HG02884 (cell line): Measurements from ENCODE around the gene NQO2.
"Not testable (repeated sequence)": the region's sequence is repeated elsewhere in the genome, so short reads cannot be mapped to it uniquely, and the experiment has no call there.

Experiments used
- ATAC-seq: cut with Tn5 transposase; IDR thresholded peaks from one replicate; pipeline ENCODE4 v1.9.1; 2021; ENCODE audit warnings: mild to moderate bottlenecking, moderate library complexity; ENCODE audit not compliant: unreplicated experiment

NQO2 gene

GRCh38 chr6:2988426-2989331, 11.0 kb upstream of the NQO2 start:
- ATAC-seq: peak; percentile 50

GRCh38 chr6:2989332-2990247, 10.1 kb upstream of the NQO2 start:
- peak; percentile 60 for ATAC-seq

GRCh38 chr6:2990248-2990931, 9.3 kb upstream of the NQO2 start:
- no peak for ATAC-seq

- no peak for ATAC-seq
These were observed 8.7 kb upstream of the NQO2 start for GRCh38 chr6:2990932-2991506.

- no peak for ATAC-seq
These were observed 7.2 kb upstream of the NQO2 start for GRCh38 chr6:2992330-2992979.

GRCh38 chr6:2993755-2994317, 5.9 kb upstream of the NQO2 start:
- no peak for ATAC-seq

GRCh38 chr6:2998249-2998997, 1.3 kb upstream of the NQO2 start:
- not testable (repeated sequence) for ATAC-seq

GRCh38 chr6:2998998-2999617, 586 bp upstream of the NQO2 start:
- ATAC-seq: peak; percentile 28

GRCh38 chr6:3001146-3001772, 1.6 kb downstream of the NQO2 start:
- no peak for ATAC-seq

- no peak for ATAC-seq
These were observed 2.1 kb downstream of the NQO2 start for GRCh38 chr6:3001773-3002293.

GRCh38 chr6:3003226-3003625, 3.5 kb downstream of the NQO2 start:
- ATAC-seq: not testable (repeated sequence)

- no peak for ATAC-seq
These were observed 5.4 kb downstream of the NQO2 start for GRCh38 chr6:3005077-3005476.

- no peak for ATAC-seq
These were observed 6.2 kb downstream of the NQO2 start for GRCh38 chr6:3005874-3006273.

- no peak for ATAC-seq
These were observed 6.8 kb downstream of the NQO2 start for GRCh38 chr6:3006476-3006875.

GRCh38 chr6:3007571-3007970, 7.9 kb downstream of the NQO2 start:
- no peak for ATAC-seq

- not testable (repeated sequence) for ATAC-seq
These were observed 9.1 kb downstream of the NQO2 start for GRCh38 chr6:3008712-3009265.

- no peak for ATAC-seq
These were observed 10.2 kb downstream of the NQO2 start for GRCh38 chr6:3009930-3010329.

GRCh38 chr6:3011158-3011557, 11.5 kb downstream of the NQO2 start:
- ATAC-seq: no peak
